Hepatocyte (in vitro differentiated cells): ENCODE measurements around the gene PACSIN3.

ENCODE experiments used
- EZH2phosphoT487 ChIP-seq: fragments of 200-600 bp; sonication (generic); IDR thresholded peaks from one replicate; pipeline ENCODE4 v1.6.1; 2018; ENCODE audit warnings: antibody characterized with exemption, mild to moderate bottlenecking, low read depth, moderate library complexity; ENCODE audit not compliant: unreplicated experiment, severe bottlenecking
- TF ChIP-seq, protein P1 (sequence below): fragments of 200-600 bp; sonication (generic); IDR thresholded peaks from 2 replicates; pipeline ENCODE4 v1.5.1; 2016; ENCODE audit warnings: antibody characterized with exemption, mild to moderate bottlenecking; ENCODE audit not compliant: poor library complexity

GRCh38 chr11:47164321-47164720, 21.9 kb downstream of the PACSIN3 start:
- TF ChIP-seq, protein P1, sequence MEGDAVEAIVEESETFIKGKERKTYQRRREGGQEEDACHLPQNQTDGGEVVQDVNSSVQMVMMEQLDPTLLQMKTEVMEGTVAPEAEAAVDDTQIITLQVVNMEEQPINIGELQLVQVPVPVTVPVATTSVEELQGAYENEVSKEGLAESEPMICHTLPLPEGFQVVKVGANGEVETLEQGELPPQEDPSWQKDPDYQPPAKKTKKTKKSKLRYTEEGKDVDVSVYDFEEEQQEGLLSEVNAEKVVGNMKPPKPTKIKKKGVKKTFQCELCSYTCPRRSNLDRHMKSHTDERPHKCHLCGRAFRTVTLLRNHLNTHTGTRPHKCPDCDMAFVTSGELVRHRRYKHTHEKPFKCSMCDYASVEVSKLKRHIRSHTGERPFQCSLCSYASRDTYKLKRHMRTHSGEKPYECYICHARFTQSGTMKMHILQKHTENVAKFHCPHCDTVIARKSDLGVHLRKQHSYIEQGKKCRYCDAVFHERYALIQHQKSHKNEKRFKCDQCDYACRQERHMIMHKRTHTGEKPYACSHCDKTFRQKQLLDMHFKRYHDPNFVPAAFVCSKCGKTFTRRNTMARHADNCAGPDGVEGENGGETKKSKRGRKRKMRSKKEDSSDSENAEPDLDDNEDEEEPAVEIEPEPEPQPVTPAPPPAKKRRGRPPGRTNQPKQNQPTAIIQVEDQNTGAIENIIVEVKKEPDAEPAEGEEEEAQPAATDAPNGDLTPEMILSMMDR, result no peak
- no peak for TF ChIP-seq EZH2phosphoT487
